Measurements from ENCODE around the gene MAP1S.

GRCh38 chr19:17755443-17755890 lies 36.2 kb downstream of the MAP1S start:
- no peak for TF ChIP-seq CTCF (IDR thresholded peaks at IDR 0.05)
- no peak for TF ChIP-seq POLR2AphosphoS5 (IDR thresholded peaks at IDR 0.05)

Measured in transverse colon (tissue), 4 donors.